Measurements from ENCODE around the gene MBOAT7. TPM values are rescaled to one million over a fixed set of nuclear protein-coding genes. Genes with fewer than 3 reads are reported as not detected.
"Not testable (repeated sequence)": the region's sequence is repeated elsewhere in the genome, so short reads cannot be mapped to it uniquely, and the experiment has no call there.

Gene MBOAT7
- total RNA-seq, 2 donors from 2014 or later: 144 to 152 TPM

GRCh38 chr19:54191811-54192453 is 2.6 kb upstream of the MBOAT7 start:
- DNase-seq (peak; percentile 34 to 46), ATAC-seq (no peak)
- intact Hi-C loops (cut with DNase I, micrococcal nuclease): no loop called here

GRCh38 chr19:54191011-54191810 is 1.8 kb upstream of the MBOAT7 start, which contains the start of gene TSEN34:
Gene TSEN34, plus strand, starts transcription at chr19:54191308. Its CDS starts 57 bp downstream, at chr19:54191365.
- peak; percentile 42 for ATAC-seq
- DNase-seq: peak; percentile 58 to 89
- intact Hi-C loops (cut with DNase I, micrococcal nuclease): no loop called here

DNA sequence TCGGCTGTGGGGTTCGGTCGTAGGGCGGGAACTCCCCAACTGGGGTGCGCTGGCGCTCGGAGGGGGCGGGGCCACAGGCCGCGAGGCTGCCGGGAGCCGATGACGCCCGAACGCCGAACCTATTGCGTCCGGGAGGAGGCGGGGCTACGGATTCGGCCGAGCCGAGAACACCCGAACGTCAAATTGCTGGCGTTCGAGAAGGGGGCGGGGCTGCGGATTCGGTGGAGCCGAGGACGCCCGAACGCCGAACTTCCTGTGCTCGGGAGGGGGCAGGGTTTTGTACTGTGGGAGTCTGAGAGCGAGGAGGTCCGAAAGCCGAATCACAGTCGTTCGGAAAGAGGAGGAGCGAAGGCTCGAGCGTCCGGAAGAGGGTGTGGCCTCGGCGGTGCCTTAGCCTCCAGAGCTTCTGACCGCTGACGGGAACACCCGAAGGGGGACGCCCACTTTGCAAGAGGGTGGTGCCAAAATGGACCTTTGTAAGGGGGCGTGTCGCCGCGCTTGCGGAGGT is 1.2 kb upstream of the MBOAT7 start:
- ATAC-seq (peak; percentile 58), DNase-seq (peak; percentile 99 to 100)
- intact Hi-C loops (cut with DNase I, micrococcal nuclease): no loop called here

DNA sequence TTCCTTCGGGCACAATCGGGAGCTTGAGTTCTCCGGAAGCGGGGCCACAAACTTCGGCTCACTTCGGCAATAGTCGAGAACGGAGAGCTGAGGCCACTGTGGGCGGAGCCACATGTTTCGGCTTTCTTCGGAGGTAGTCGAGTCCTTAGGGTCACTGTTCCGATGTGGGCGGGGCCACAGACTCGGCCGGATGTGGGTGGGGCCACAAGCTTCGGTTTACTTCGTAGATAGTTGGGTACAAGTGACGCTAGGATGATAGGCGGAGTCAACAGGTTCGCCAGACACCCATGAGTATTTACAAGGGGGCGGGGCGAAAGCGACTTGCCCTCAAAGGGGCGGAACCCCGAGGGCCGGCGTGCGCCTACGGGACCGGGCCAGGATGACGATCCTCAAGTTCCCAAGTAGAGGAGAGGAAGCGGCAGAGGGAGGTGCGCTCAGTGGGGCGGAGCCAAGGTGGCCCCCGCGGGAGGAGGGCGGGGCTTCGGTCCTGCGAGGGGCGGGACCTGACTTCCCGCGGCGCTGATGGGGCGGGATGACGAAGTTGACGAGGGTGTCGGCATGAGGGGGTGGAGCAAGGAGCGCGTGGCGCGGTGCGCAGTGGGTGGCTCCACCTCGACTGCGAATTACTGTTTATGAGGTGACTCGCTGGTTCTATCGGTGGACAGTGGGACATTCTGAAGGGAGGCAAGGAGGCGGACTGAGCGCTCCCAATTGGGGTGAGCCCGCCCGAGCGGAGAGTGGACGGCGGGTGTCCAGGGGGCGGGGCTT is 539 bp upstream of the MBOAT7 start:
- peak; percentile 60 for ATAC-seq
- intact Hi-C loops (cut with DNase I, micrococcal nuclease): no loop called here
- peak; percentile 100 for DNase-seq

GRCh38 chr19:54188215-54188871 is 1.0 kb downstream of the MBOAT7 start:
- DNase-seq (peak; percentile 57 to 63), ATAC-seq (no peak)
- intact Hi-C loops (cut with DNase I, micrococcal nuclease): no loop called here

DNA sequence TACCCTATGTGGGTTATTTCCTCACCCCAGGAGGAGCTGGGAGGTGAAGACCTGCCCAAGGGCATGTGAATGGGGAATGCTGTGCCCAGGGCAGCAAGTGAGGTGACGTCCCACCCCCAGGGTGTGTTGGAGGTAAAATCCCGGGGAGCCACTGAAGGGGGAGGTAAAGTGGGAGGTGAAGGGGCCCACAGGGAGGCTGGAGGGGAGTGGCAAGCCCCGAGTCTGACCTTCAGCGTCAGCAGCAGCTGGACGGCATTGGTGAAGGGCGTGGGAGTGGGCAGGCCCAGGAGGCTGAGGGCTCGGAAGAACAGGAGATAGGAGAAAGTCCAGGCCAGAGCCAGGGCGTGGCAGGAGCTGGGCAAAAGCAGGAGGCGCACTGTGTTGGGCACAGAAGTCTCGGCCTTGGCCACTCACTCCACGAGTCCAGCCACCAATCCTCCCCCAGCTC is 2.4 kb downstream of the MBOAT7 start:
- DNase-seq (peak; percentile 90 to 92), ATAC-seq (peak; percentile 26)
- intact Hi-C loops (cut with DNase I, micrococcal nuclease): no loop called here

DNA sequence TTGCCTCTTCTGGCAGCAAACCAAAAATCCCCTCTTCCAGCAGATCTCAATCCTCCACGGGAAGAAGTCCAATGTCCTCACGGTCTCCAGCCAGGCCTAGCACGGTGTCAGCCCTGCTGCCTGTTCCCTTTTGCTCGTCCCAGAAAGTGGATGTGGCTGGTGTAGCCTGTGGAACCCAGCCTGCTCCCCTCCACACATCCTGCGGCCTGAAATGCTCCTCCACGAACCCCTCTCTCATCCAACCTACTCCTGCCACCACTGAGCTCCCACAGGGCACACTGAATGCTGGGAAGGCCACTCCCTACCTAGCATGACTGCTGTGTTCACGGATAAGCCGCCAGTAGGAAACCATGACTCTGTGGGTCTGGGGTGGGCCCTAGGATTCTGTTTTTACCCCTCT is 3.0 kb downstream of the MBOAT7 start:
- intact Hi-C loops (cut with DNase I, micrococcal nuclease): no loop called here
- no peak for DNase-seq
- ATAC-seq: no peak

DNA sequence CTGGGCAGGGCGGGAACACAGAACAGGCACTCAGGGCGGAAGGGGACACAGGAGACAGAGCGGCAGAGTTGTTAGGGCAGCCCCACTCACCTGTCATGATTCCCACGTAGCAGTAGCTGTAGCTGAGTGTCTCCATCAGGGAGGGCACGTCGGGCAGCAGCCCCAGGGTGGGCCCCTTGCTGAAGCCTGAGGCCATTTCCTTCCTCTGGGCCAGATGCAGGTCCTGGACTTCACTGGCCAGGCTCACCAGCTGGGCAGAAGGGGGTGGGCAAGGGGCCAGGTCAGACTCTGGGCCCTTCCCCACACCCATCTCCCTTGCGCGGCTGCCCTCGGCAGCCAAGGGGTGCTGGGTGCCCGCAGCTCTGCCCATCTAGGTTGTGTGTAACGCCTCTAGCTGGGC is 5.9 kb downstream of the MBOAT7 start:
- DNase-seq: no peak
- ATAC-seq: no peak
- intact Hi-C loops (cut with DNase I, micrococcal nuclease): no loop called here

DNA sequence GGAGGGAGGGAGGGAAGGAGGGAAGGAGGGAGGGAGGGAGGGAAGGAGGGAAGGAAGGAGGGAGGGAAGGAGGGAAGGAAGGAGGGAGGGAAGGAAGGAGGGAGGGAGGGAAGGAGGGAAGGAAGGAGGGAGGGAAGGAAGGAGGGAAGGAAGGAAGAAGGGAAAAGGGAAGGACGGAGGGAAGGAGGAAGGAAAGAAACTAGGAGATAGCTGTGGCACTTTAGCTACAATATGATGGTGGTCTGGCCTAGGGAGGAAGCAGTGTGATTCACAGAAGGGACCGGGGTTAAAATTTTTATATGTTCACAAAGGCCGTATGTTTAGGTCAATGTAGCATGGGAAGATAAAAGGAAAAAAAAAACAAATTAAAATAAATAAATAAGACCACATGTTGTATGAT is 7.5 kb downstream of the MBOAT7 start:
- DNase-seq; intact Hi-C loops (cut with DNase I, micrococcal nuclease); ATAC-seq: not testable (repeated sequence)

DNA sequence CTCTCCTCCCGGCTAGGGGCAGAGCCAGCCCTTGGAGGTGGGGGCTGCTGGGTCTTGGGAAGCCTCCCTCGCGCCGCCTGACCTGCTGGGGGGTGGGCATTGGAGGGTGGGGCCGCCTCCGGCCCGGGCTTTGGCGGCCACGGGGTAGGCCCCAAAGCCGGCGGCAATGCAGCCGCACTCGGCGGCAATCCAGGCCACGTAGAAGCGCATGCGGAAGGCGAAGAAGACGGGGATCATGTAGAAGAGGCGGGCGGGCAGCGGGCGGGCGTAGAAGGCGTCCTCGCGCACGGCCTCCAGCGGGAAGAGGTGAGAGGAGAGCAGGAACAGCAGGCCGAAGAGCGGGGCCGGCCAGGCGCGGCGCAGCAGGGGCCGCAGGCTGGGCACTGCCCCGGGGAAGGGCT is 8.7 kb downstream of the MBOAT7 start:
- intact Hi-C loops (cut with DNase I, micrococcal nuclease): no loop called here
- no peak for ATAC-seq
- DNase-seq: no peak

- intact Hi-C loops (cut with DNase I, micrococcal nuclease): no loop called here
- peak; percentile 92 for ATAC-seq
These were observed 9.4 kb downstream of the MBOAT7 start for GRCh38 chr19:54179921-54180461.

GRCh38 chr19:54179262-54179852 is 10.0 kb downstream of the MBOAT7 start:
- intact Hi-C loops (cut with DNase I, micrococcal nuclease): no loop called here
- ATAC-seq (no peak), DNase-seq (no peak)

More at GRCh38 chr19:54179921-54180461, 9.4 kb downstream of the MBOAT7 start:
- peak; percentile 78 to 85 for DNase-seq

DNA sequence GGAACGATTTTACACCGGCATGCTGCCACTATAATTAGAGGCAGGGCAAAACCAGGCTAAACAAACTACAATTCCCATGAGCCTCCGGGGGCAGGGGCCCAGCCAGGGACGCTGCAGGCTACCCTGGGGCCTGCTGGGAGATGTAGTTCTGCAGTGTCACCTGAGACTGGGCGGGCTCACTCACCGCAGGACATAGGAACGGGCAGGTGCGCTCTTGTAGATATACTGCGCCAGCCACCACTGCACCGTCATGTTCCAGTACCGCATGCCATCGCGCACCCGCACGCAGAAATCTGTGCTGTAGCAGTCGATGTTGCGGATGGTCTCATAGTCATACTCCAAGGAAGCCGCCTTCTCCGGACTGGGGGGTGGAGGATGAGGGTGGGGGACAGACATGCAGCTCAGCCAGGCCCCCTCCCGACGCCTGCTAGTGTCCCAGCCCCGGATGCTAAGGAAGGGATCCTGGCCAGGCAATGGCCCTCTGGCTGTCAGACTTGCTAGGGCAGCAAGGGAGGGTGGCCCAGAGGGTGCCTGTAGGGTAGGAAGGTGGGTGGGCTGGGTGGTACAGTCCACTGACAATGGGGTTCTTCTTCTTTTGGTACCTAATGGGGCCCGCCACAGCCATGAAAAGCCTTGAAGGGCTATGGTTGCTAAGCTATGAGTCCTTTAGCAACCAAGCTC is 10.7 kb downstream of the MBOAT7 start:
- DNase-seq (peak in 1 of 2 donors; percentile 30), ATAC-seq (peak; percentile 37)
- intact Hi-C loops (cut with DNase I, micrococcal nuclease): no loop called here

- intact Hi-C loops (cut with DNase I, micrococcal nuclease): no loop called here
- ATAC-seq (no peak), DNase-seq (peak in 1 of 2 donors; percentile 31)
These were observed 15.2 kb downstream of the MBOAT7 start for GRCh38 chr19:54173951-54174834.

GRCh38 chr19:54173359-54173699 is 16.1 kb downstream of the MBOAT7 start:
- ATAC-seq: no peak
- intact Hi-C loops (cut with DNase I, micrococcal nuclease): no loop called here
- no peak for DNase-seq

DNA sequence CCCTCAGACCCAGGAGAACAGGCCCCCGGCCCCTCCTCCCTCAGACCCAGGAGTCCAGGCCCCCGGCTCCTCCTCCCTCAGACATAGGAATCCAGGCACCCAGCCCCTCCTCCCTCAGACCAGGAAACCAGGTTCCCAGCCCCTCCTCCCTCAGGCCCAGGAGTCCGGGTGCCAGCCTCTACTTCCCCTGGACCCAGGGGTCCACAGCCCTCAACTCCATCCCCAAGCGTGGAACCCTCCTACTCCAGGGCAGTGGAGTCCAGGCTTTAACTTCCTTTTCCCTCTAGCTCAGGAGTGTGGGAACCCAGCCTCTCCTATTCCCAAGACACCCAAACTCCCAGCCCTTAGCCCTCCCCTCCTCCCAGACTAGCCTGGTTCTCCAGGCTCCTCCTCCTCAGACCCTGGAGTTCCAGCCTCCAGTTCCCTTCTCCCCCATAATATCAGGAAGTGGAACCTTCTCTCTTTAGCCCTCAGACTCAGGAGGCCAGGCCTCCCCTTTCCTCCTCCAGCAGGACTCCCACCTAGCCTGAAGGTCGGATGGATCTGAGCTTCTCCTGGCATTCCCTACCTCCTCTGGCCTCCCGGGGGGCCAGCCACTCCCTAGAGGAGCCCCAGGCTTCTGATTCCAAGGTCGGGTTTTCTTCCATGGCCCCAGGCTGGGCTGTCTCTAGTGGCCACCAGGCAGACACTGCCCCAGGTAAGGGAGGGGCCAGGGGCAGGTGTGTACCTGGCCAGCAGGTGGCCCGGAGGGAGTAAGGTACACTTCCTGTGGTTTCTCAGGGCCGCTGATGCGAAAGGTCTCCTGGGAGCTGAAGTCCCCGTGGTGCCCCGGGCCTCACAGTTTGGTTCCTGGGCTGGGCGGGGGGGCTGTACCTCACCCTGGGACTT is 16.7 kb downstream of the MBOAT7 start, which contains the start of gene TMC4:
TMC4 (minus strand) TSS at position 690 of the 888 bp plus-strand sequence; CDS start at position 647, 43 bp downstream.
- intact Hi-C loops (cut with DNase I, micrococcal nuclease): no loop called here
- ATAC-seq: peak; percentile 93
- peak; percentile 84 to 87 for DNase-seq
